Omental fat pad (tissue), 4 donors: ENCODE data around the gene CACNA2D3. TPM values are rescaled to one million over a fixed set of nuclear protein-coding genes. Genes with fewer than 3 reads are reported as not detected.
"Not testable (repeated sequence)": the region's sequence is repeated elsewhere in the genome, so short reads cannot be mapped to it uniquely, and the experiment has no call there.

Experiments used
- ATAC-seq: fragments of 150-250 bp; one replicate; pipeline ENCODE4 v1.9.1; 2016; ENCODE audit warnings: mild to moderate bottlenecking, moderate library complexity; ENCODE audit not compliant: low FRiP score
- DNase-seq: peaks from one replicate; pipeline ENCODE4 v3.0.0-alpha.2; 2019; ENCODE audit warnings: low spot score
- CTCF ChIP-seq, 3 donors: fragments of 450-650 bp; IDR thresholded peaks; one replicate each; pipeline ENCODE4 v1.5.1; 2016 to 2017; ENCODE audit warnings: antibody characterized with exemption in 3 of 3, mild to moderate bottlenecking in 3 of 3, moderate library complexity in 2 of 3
- total RNA-seq, 4 donors: library from RNA; depleted of rRNA; stranded (reverse); fragments of >200 nt; gene quantifications; one replicate each; pipeline ENCODE4 v1.1.0, GENCODE V29; 2016

Gene CACNA2D3
- total RNA-seq, 4 donors from 2014 or later, result 2.6 to 6.1 (median 4.5) TPM

- ATAC-seq, result peak; percentile 21
- no peak for DNase-seq
- TF ChIP-seq CTCF (IDR thresholded peaks at IDR 0.05), result no peak
These were observed 506.6 kb downstream of the CACNA2D3 start for GRCh38 chr3:54628888-54629441.

GRCh38 chr3:54630101-54630623 lies 507.8 kb downstream of the CACNA2D3 start:
- no peak for TF ChIP-seq CTCF (IDR thresholded peaks at IDR 0.05)
- no peak for ATAC-seq
- DNase-seq, result no peak

GRCh38 chr3:54631001-54631400 lies 508.6 kb downstream of the CACNA2D3 start:
- DNase-seq, ATAC-seq: not testable (repeated sequence)

GRCh38 chr3:54631516-54632325 lies 509.4 kb downstream of the CACNA2D3 start:
- ATAC-seq (no peak), DNase-seq (no peak)
- TF ChIP-seq CTCF (IDR thresholded peaks at IDR 0.05), result no peak

GRCh38 chr3:54632326-54632665 lies 509.9 kb downstream of the CACNA2D3 start:
- ATAC-seq, result no peak
- DNase-seq, result no peak
- TF ChIP-seq CTCF (IDR thresholded peaks at IDR 0.05), result no peak

- no peak for DNase-seq
- ATAC-seq, result no peak
- TF ChIP-seq CTCF (IDR thresholded peaks at IDR 0.05), result no peak
These were observed 510.5 kb downstream of the CACNA2D3 start for GRCh38 chr3:54632834-54633233.

- TF ChIP-seq CTCF (IDR thresholded peaks at IDR 0.05), result no peak
- DNase-seq (no peak), ATAC-seq (no peak)
These were observed 511.2 kb downstream of the CACNA2D3 start for GRCh38 chr3:54633444-54634121.
